OCI-LY3 (cell line): ENCODE results near the gene SPAG7.

Experiments used
- H2AFZ ChIP-seq: fragments of 200-600, 300-600 bp; shearing (Covaris generic); 2 replicates; pipeline ENCODE4 v1.6.0; 2014; ENCODE audit warnings: antibody characterized with exemption, low read depth, low read length
- H3K27ac ChIP-seq: fragments of 200-600, 300-600 bp; sonication (generic); 2 replicates; pipeline ENCODE4 v1.5.1; 2014; ENCODE audit warnings: mild to moderate bottlenecking, low read length, moderate library complexity, mixed read lengths
- H3K27me3 ChIP-seq: fragments of 200-600, 300-600 bp; sonication (generic); 2 replicates; pipeline ENCODE4 v1.6.1; 2014; ENCODE audit warnings: low read depth, low read length, mixed read lengths
- H3K36me3 ChIP-seq: fragments of 200-600, 300-600 bp; sonication (generic); replicated peaks from 2 replicates; pipeline ENCODE3; 2014; ENCODE audit warnings: low read depth, low read length, mixed read lengths
- H3K4me1 ChIP-seq: fragments of 300-600, 200-600 bp; sonication (generic); 2 replicates; pipeline ENCODE4 v1.6.1; 2014; ENCODE audit warnings: low read length, mixed read lengths
- H3K4me2 ChIP-seq: fragments of 200-600, 300-600 bp; sonication (generic); 2 replicates; pipeline ENCODE4 v1.6.1; 2014; ENCODE audit warnings: low read length, mixed read lengths
- H3K4me3 ChIP-seq: fragments of 300-600, 200-600 bp; sonication (generic); 2 replicates; pipeline ENCODE4 v1.5.1; 2014; ENCODE audit warnings: antibody characterized with exemption, mild to moderate bottlenecking, low read length, moderate library complexity
- H3K79me2 ChIP-seq: fragments of 300-600, 200-600 bp; shearing (Covaris generic); 2 replicates; pipeline ENCODE4 v1.6.1; 2014; ENCODE audit warnings: mild to moderate bottlenecking, low read length, mixed read lengths
- H3K9ac ChIP-seq: fragments of 300-600, 200-600 bp; shearing (Covaris generic); 2 replicates; pipeline ENCODE4 v1.6.0; 2014; ENCODE audit warnings: mild to moderate bottlenecking, low read length, moderate library complexity
- H3K9me3 ChIP-seq: fragments of 200-600, 300-600 bp; shearing (Covaris generic); 2 replicates; pipeline ENCODE4 v1.6.1; 2014; ENCODE audit warnings: low read length, mixed read lengths; ENCODE audit not compliant: insufficient read depth
- H4K20me1 ChIP-seq: fragments of 200-600, 300-600 bp; sonication (generic); 2 replicates; pipeline ENCODE4 v1.6.1; 2016; ENCODE audit warnings: low read length, mixed read lengths; ENCODE audit not compliant: insufficient read depth
- CTCF ChIP-seq: fragments of 200-600, 300-600 bp; sonication (generic); IDR thresholded peaks from 2 replicates; pipeline ENCODE4 v1.5.1; 2014; ENCODE audit warnings: antibody characterized with exemption, low read length, low read depth
- EZH2phosphoT487 ChIP-seq: fragments of 200-600 bp; shearing (Covaris generic); IDR thresholded peaks from 2 replicates; pipeline ENCODE4 v1.6.1; 2018; ENCODE audit warnings: antibody characterized with exemption, mixed run types, low read depth

The SPAG7 gene

DNA sequence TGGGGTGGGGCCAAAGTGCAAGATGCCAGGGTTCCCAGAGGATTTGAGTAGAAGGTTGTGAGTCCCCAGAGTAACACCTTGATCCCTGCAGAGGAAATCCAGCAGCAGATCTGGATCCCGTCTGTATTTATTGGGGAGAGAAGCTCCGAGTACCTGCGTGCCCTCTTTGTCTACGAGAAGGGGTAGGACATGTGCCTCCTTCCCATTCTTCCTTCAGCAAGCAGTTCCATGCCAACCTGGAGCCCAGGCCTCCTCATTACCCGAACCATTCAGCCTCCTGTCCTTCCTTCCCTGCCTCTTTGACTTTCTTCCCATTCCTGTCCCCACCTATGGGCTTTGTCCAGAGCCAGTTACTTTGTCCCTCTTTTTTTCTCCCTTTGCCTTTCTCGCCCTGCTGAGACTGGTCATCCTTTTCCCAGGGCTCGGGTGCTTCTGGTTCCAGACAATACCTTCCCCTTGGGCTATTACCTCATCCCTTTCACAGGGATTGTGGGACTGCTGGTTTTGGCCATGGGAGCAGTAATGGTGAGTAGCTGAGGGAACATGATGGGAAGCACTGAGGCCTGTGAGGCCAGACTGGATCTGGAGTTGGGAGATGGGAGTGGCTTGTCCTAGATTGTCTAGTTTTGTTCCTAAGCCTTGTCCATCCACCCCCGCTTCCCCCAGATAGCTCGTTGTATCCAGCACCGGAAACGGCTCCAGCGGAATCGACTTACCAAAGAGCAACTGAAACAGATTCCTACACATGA, 24.7 kb downstream of the SPAG7 start:
- Histone ChIP-seq H3K27ac (0 out of 2 replicates have a peak overlapping the region, but pooled peaks have one; percentile 100), H2AFZ (no peak overlapping the region), H3K9ac (no peak overlapping the region), H3K4me1 (peaks cover 41% of the 10 kb centered on the region), H3K27me3 (no peaks in the 10 kb centered on the region), H3K79me2 (peaks cover 93% of the 10 kb centered on the region), H3K9me3 (no peaks in the 10 kb centered on the region), H3K4me3 (no peak overlapping the region), H3K36me3 (peaks cover 58% of the 10 kb centered on the region), H4K20me1 (peaks cover 30% of the 10 kb centered on the region), H3K4me2 (no peak overlapping the region)
- TF ChIP-seq EZH2phosphoT487 (no peak), CTCF (no peak)

DNA sequence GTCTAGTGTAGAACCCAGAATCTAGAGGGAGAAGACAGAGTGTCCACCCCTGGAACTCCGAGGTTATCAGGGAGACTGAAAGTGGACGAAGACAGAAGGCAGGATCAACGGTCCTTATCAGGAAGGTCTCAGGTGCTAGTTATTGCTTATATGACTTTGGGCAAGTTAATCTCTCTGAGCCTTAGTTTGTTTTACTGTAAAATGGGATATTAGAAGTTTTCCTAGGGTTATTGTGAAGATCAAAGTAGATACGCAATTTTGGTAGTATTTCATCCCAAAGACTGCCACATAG, 26.4 kb downstream of the SPAG7 start:
- Histone ChIP-seq H3K4me2 (peak overlapping the region; percentile 96), H3K4me1 (peaks cover 41% of the 10 kb centered on the region), H3K27ac (peak overlapping the region; percentile 90), H3K9ac (peak overlapping the region; percentile 97), H3K27me3 (no peaks in the 10 kb centered on the region), H2AFZ (no peak overlapping the region), H3K4me3 (peak overlapping the region; percentile 98), H3K36me3 (peaks cover 48% of the 10 kb centered on the region), H4K20me1 (peaks cover 23% of the 10 kb centered on the region), H3K9me3 (no peaks in the 10 kb centered on the region), H3K79me2 (peaks cover 76% of the 10 kb centered on the region)
- no peak for TF ChIP-seq CTCF
- no peak for TF ChIP-seq EZH2phosphoT487

DNA sequence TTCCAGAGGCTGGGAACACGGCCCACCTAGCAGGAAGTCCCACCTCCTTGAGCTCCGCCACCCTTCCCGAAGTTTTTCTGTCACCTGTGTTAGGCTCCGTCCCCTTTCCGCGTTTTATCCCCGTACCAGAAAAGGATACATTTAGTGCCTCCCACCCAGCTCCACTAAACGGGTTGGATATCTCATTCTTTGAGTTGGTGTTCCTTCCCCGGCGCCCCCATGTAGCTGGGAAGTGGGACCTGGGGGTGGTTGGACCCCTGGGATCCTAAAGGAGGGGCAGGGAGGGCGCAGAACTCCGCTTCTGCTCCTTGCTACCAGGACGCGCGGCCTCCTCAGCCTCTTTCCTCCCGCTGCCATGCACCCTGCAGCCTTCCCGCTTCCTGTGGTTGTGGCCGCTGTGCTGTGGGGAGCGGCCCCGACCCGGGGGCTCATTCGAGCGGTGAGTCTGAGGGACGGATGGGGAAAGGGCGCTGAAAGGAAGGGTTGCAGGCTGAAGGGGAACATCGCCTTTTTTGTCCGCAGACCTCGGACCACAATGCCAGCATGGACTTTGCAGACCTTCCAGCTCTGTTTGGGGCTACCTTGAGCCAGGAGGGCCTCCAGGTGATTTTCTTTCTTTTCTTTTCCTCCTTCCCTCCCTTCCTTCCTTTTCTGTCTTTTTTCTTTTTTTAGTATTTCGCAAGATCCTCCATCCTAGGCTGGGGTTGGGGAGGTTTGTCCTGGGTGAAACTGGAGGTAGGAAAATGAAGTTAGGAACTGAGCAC, 26.9 kb downstream of the SPAG7 start:
- H3K4me2 ChIP-seq: peak overlapping the region; percentile 96
- no peak for TF ChIP-seq EZH2phosphoT487
- TF ChIP-seq CTCF: no peak
- peak overlapping the region; percentile 18; the same call in 1 of the 2 replicates for H2AFZ ChIP-seq
- peak overlapping the region; percentile 90 for H3K27ac ChIP-seq
- H3K36me3 ChIP-seq: peaks cover 43% of the 10 kb centered on the region
- no peaks in the 10 kb centered on the region for H3K9me3 ChIP-seq
- peaks cover 19% of the 10 kb centered on the region for H4K20me1 ChIP-seq
- peak overlapping the region; percentile 98 for H3K4me3 ChIP-seq
- H3K9ac ChIP-seq: peak overlapping the region; percentile 97
- no peaks in the 10 kb centered on the region for H3K27me3 ChIP-seq
- peaks cover 71% of the 10 kb centered on the region for H3K79me2 ChIP-seq
- H3K4me1 ChIP-seq: peaks cover 35% of the 10 kb centered on the region

- no peak for TF ChIP-seq EZH2phosphoT487
- TF ChIP-seq CTCF: no peak
- H3K9me3 ChIP-seq: no peaks in the 10 kb centered on the region
- H3K9ac ChIP-seq: peak within 1 kb of the TSS; percentile 97
- peak within 1 kb of the TSS; percentile 18; the same call in 1 of the 2 replicates for H2AFZ ChIP-seq
- peaks cover 28% of the 10 kb centered on the region for H3K4me1 ChIP-seq
- peaks cover 37% of the 10 kb centered on the region for H3K36me3 ChIP-seq
- peak within 1 kb of the TSS; percentile 99 for H3K4me2 ChIP-seq
- no peaks in the 10 kb centered on the region for H3K27me3 ChIP-seq
- peaks cover 12% of the 10 kb centered on the region for H4K20me1 ChIP-seq
- peak within 1 kb of the TSS; percentile 98 for H3K4me3 ChIP-seq
- H3K79me2 ChIP-seq: peaks cover 63% of the 10 kb centered on the region
- peak within 1 kb of the TSS; percentile 90 for H3K27ac ChIP-seq
These were observed 27.6 kb downstream of the SPAG7 start, which contains the start of the genes RNF167 and SLC25A11 for GRCh38 chr17:4939796-4940554. RNF167 (plus strand) TSS chr17:4940268; CDS start chr17:4940910, 642 bp downstream. SLC25A11 (minus strand) TSS chr17:4940046; CDS start chr17:4939910, 136 bp downstream.
